NCI-H774 (cell line): ENCODE measurements around the gene CERS4.
"Not testable (repeated sequence)": the region's sequence is repeated elsewhere in the genome, so short reads cannot be mapped to it uniquely, and the experiment has no call there.

Source experiments
- DNase-seq: peaks from one replicate; lab custom pipeline; 2025; lab: John Stamatoyannopoulos, UW

Gene CERS4

GRCh38 chr19:8243146-8243545 lies 34.0 kb downstream of the CERS4 start:
- no peak for DNase-seq

GRCh38 chr19:8244442-8244841 lies 35.3 kb downstream of the CERS4 start:
- no peak for DNase-seq

- no peak for DNase-seq
Measured at GRCh38 chr19:8245869-8246835, 37.0 kb downstream of the CERS4 start.

GRCh38 chr19:8247129-8247890 lies 38.1 kb downstream of the CERS4 start:
- DNase-seq: not testable (repeated sequence)

- no peak for DNase-seq
Measured at GRCh38 chr19:8248348-8249328, 39.5 kb downstream of the CERS4 start.

- DNase-seq: no peak
Measured at GRCh38 chr19:8250596-8250995, 41.4 kb downstream of the CERS4 start.

GRCh38 chr19:8251025-8251472 lies 41.9 kb downstream of the CERS4 start:
- DNase-seq: no peak

GRCh38 chr19:8252922-8253589 lies 43.9 kb downstream of the CERS4 start:
- peak; percentile 39 for DNase-seq

GRCh38 chr19:8253678-8254077 lies 44.5 kb downstream of the CERS4 start:
- DNase-seq: no peak

- DNase-seq: no peak
Measured at GRCh38 chr19:8254286-8255001, 45.3 kb downstream of the CERS4 start.

- no peak for DNase-seq
Measured at GRCh38 chr19:8255426-8256125, 46.4 kb downstream of the CERS4 start.

- DNase-seq: no peak
Measured at GRCh38 chr19:8256276-8257051, 47.3 kb downstream of the CERS4 start.

GRCh38 chr19:8257052-8257443 lies 47.9 kb downstream of the CERS4 start:
- no peak for DNase-seq

- no peak for DNase-seq
Measured at GRCh38 chr19:8259142-8259921, 50.2 kb downstream of the CERS4 start.

- no peak for DNase-seq
Measured at GRCh38 chr19:8259922-8260247, 50.7 kb downstream of the CERS4 start.

GRCh38 chr19:8261347-8261746 lies 52.2 kb downstream of the CERS4 start:
- DNase-seq: no peak

- no peak for DNase-seq
Measured at GRCh38 chr19:8261881-8262280, 52.7 kb downstream of the CERS4 start.

GRCh38 chr19:8262431-8262830 lies 53.3 kb downstream of the CERS4 start:
- no peak for DNase-seq
